ENCODE results near the gene PCED1A.
"Not testable (repeated sequence)": the region's sequence is repeated elsewhere in the genome, so short reads cannot be mapped to it uniquely, and the experiment has no call there.

Gene PCED1A

GRCh38 chr20:2825761-2826160 lies 14.7 kb downstream of the PCED1A start:
- DNase-seq = no peak

GRCh38 chr20:2822073-2822472 lies 18.4 kb downstream of the PCED1A start:
- no peak for DNase-seq

- no peak for DNase-seq
Measured at GRCh38 chr20:2820896-2821869, 19.3 kb downstream of the PCED1A start.

GRCh38 chr20:2820084-2820895 lies 20.2 kb downstream of the PCED1A start:
- no peak for DNase-seq

- DNase-seq = no peak
Measured at GRCh38 chr20:2817891-2818595, 22.4 kb downstream of the PCED1A start.

- no peak for DNase-seq
Measured at GRCh38 chr20:2817341-2817726, 23.1 kb downstream of the PCED1A start.

GRCh38 chr20:2816583-2817340 lies 23.7 kb downstream of the PCED1A start:
- no peak for DNase-seq

- DNase-seq = no peak
Measured at GRCh38 chr20:2816030-2816582, 24.3 kb downstream of the PCED1A start, which contains the start of gene TMEM239. Gene TMEM239, plus strand, starts transcription at chr20:2816364. Its CDS starts 191 bp downstream, at chr20:2816555.

GRCh38 chr20:2815242-2815900 lies 25.1 kb downstream of the PCED1A start:
- no peak for DNase-seq

DNA sequence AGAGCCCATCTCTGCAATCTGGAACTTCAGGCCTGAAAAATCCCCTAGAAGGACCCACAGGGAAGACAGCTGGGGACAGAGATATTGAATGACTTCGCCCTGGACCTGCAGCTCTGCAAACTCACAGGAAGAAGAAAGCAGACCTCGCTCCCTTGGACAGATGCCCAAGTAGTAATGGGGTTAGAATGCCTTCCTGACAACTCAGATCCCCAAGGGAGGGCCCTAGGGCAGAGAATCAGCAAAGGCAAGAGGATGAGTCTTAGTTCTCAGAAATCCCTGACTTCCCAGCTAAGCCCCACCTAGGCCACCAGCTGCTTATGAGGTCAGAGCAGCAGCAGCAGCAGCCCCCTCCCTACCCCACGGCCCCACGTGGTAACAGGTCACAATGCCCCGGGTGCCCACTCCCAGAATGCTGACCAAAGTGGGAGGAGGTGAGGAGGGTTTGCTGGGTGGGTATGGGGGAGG lies 25.8 kb downstream of the PCED1A start, which contains the start of gene C20orf141:
Gene C20orf141 (plus strand): TSS at position 401 of the 465 bp plus-strand sequence. CDS start 198 bp downstream, outside the sequence.
- DNase-seq = no peak

DNA sequence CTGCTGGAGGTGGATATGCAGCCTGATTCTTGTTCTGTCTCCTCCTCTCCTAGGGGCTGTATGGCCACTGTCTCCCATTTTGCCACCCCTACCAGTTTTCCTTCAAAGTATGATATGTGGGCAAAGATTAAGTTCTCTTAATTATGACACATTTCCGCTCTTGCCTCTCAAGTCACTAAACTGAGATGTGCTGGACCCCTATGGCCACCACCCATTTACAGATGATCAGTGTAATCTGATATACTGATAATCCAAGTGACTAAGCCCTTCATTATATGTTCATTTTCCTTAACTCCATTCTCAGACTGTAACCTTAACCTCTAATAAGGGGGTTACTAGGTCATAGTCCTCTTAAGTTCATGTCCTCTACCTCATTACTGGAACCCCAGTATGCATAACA lies 26.4 kb downstream of the PCED1A start:
- no peak for DNase-seq

DNA sequence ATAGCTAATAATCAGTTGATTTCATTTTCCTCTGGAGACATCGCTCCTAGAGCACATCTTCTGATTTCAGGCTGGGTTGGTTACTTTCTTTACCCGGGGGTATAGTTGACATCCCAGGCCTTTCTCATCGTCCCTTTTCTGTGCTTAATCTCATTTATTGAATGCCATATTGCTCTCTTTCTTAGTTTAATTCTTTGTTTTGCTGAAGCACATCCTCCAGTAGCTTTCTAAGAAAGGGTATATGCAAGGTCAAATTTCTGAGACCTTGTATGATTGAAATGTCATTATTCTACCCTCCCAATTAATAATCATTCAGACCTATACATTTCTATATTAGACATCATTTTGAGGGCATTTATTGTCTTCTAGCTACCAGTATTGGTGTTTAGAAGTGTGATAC lies 28.3 kb downstream of the PCED1A start:
- DNase-seq = no peak

DNA sequence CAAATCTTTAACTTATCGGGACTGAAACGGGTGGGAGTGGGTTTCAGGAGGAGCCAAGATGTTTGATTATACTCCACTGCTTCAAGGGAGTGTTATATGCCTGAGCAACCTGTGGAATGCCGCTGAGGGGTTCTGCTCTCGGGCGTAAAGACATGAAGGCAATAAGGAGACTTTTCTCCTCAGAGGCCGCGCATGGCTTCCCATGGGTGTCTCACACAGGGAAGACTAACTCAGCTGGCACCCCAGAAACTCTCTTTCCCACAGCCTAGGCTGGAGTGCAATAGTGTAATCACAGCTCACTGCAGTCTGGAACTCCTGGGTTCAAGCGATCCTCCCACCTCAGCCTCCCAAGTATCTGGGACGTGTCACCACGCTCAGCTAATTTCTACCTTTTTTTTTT lies 30.8 kb downstream of the PCED1A start:
- DNase-seq = no peak

DNA sequence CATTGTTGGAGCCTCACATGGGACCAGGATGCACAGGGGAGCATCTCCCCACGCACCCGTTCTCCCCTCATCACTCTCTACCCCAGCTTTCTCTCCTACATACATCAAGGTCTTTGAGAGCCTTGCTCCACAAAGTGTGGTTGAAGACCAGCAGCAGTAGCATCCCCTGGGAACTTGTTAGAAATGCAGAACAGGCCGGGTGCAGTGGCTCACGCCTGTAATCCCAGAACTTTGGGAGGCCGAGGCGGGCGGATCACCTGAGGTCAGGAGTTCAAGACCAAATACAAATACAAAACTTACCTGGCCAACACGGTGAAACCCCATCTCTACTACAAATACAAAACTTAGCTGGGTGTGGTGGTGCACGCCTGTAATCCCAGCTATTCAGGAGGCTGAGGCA lies 32.5 kb downstream of the PCED1A start:
- DNase-seq = not testable (repeated sequence)

DNA sequence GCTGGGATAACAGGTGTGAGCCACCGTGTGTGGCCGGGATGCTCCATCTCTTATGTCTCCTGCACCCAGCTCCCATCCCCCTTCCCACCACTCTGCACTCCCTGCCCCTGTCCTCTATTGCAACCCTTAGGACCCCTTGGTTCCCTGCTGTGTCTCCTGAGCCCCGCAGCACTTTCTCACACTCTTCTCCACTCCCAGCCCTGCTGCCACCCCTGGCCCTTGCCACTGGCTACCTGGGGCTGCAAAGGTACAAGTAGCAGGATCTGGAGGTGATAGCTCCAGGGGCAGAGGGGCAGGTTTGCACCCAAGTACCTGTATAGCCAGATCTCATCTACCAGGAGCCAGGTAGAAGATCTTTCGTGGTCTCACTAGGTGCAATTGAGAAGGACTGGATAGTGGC lies 33.4 kb downstream of the PCED1A start:
- no peak for DNase-seq

DNA sequence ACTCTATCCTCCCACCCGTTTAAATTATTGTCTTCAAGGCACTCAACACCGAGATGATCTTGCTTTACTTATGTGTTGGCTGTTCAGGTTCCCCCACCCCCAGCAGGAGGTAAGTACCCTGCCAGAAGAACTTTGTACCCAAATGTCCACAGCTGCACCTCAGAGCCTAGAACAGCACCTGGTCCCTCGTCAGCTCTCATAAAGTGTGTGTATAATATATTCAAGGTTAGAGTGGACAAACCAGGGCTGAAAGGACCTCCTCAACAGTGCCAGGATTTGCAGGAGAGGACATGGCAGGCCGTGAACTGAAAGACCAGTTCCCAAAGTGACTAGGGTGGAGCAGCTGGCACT lies 34.1 kb downstream of the PCED1A start:
- no peak for DNase-seq

- no peak for DNase-seq
Measured at GRCh38 chr20:2805689-2806350, 34.6 kb downstream of the PCED1A start.

GRCh38 chr20:2804852-2805688 lies 35.4 kb downstream of the PCED1A start:
- DNase-seq = no peak

GRCh38 chr20:2804041-2804828 lies 36.2 kb downstream of the PCED1A start:
- no peak for DNase-seq

Measured in NCI-H446 treated with DMSO at 0.1 percent for 48 hours (cell line).